RWPE2 (cell line): Measurements from ENCODE around the gene COL4A6.

Experiments used
- ATAC-seq: fragments of 200-7000 bp; cut with Tn5 transposase; 3 replicates; pipeline ENCODE4 v1.9.1; 2021; ENCODE audit warnings: low read depth
- DNase-seq: peaks from one replicate; pipeline ENCODE4 v3.0.0-alpha.2; 2020; ENCODE audit warnings: low spot score
- H3K27ac ChIP-seq: fragments of 450-650 bp; 2 replicates; pipeline ENCODE4 v1.5.1; 2017; ENCODE audit warnings: mild to moderate bottlenecking; ENCODE audit not compliant: poor library complexity, severe bottlenecking
- H3K27me3 ChIP-seq: fragments of 250-450 bp; sonication (Bioruptor Pico); 2 replicates; pipeline ENCODE4 v1.5.1; 2021; ENCODE audit warnings: mild to moderate bottlenecking, moderate library complexity; ENCODE audit not compliant: insufficient read depth, poor library complexity, severe bottlenecking
- H3K36me3 ChIP-seq: fragments of 250-450 bp; sonication (Bioruptor Pico); 2 replicates; pipeline ENCODE4 v1.5.1; 2020; ENCODE audit warnings: low read depth, mild to moderate bottlenecking, moderate library complexity
- H3K4me1 ChIP-seq: fragments of 250-450 bp; sonication (Bioruptor Pico); 2 replicates; pipeline ENCODE4 v1.5.1; 2021; ENCODE audit warnings: mild to moderate bottlenecking, moderate library complexity; ENCODE audit not compliant: insufficient read depth, poor library complexity, severe bottlenecking
- H3K4me3 ChIP-seq: fragments of 250-450 bp; sonication (Bioruptor Pico); 2 replicates; pipeline ENCODE4 v1.5.1; 2021; ENCODE audit warnings: mild to moderate bottlenecking, moderate library complexity; ENCODE audit not compliant: severe bottlenecking
- H3K9me3 ChIP-seq: fragments of 250-450 bp; sonication (Bioruptor Pico); 2 replicates; pipeline ENCODE4 v1.5.1; 2021; ENCODE audit warnings: mild to moderate bottlenecking, moderate library complexity; ENCODE audit not compliant: severe bottlenecking
- TF ChIP-seq, protein P1 (sequence below): fragments of 450-650 bp; IDR thresholded peaks from one replicate; pipeline ENCODE4 v1.5.1; 2017; ENCODE audit warnings: mild to moderate bottlenecking, moderate library complexity; ENCODE audit not compliant: poor library complexity, severe bottlenecking

Gene COL4A6

DNA sequence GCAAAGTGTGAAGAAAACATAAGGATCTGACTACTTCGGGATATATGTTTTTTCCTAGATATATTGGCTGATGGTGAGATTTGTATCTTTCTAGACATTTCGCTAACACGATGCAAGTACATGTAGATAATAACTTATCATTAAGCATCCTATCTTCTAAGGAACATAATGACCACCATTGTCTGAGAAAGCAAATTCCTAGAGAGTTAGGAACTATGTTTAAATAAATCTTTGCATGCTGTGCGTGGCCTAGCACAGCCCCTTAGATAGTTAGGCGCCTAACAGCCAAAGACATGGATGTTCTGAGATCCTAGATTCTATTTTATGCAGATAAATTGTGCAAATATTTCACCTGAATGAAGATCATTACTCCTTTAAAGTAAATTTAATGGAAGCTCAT lies 3.0 kb downstream of the COL4A6 start:
- Histone ChIP-seq H3K27me3 (no peaks in the 10 kb centered on the region), H3K36me3 (peaks cover 2% of the 10 kb centered on the region; the same call in 1 of the 2 replicates), H3K27ac (no peak overlapping the region), H3K4me3 (no peak overlapping the region), H3K4me1 (no peaks in the 10 kb centered on the region), H3K9me3 (no peaks in the 10 kb centered on the region)
- ATAC-seq (no peak), DNase-seq (no peak)
- TF ChIP-seq, protein P1, sequence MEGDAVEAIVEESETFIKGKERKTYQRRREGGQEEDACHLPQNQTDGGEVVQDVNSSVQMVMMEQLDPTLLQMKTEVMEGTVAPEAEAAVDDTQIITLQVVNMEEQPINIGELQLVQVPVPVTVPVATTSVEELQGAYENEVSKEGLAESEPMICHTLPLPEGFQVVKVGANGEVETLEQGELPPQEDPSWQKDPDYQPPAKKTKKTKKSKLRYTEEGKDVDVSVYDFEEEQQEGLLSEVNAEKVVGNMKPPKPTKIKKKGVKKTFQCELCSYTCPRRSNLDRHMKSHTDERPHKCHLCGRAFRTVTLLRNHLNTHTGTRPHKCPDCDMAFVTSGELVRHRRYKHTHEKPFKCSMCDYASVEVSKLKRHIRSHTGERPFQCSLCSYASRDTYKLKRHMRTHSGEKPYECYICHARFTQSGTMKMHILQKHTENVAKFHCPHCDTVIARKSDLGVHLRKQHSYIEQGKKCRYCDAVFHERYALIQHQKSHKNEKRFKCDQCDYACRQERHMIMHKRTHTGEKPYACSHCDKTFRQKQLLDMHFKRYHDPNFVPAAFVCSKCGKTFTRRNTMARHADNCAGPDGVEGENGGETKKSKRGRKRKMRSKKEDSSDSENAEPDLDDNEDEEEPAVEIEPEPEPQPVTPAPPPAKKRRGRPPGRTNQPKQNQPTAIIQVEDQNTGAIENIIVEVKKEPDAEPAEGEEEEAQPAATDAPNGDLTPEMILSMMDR, result no peak

DNA sequence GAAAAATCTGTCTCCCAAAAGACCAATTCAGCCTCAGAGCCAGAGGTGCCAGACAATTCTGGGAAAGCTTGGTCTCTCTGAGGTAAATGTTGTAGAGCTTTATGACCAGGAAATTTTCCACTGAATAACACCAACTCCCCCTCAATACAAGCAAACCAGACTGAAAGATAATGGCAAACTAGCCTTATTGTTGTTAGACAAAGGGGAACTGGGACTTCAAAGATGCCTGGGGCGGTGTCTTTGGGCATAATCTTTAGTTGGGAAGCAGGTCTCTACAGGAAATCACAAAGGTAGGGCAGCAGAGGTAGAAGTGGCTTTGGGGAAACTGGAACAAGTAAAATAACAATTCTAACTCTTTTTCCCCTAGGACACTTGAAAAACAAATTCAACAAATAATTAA lies 12.0 kb downstream of the COL4A6 start:
- Histone ChIP-seq H3K27me3 (no peaks in the 10 kb centered on the region), H3K4me3 (no peak overlapping the region), H3K4me1 (no peaks in the 10 kb centered on the region), H3K9me3 (no peaks in the 10 kb centered on the region), H3K27ac (no peak overlapping the region), H3K36me3 (no peaks in the 10 kb centered on the region)
- no peak for ATAC-seq
- TF ChIP-seq, protein P1, result no peak
- DNase-seq, result no peak

DNA sequence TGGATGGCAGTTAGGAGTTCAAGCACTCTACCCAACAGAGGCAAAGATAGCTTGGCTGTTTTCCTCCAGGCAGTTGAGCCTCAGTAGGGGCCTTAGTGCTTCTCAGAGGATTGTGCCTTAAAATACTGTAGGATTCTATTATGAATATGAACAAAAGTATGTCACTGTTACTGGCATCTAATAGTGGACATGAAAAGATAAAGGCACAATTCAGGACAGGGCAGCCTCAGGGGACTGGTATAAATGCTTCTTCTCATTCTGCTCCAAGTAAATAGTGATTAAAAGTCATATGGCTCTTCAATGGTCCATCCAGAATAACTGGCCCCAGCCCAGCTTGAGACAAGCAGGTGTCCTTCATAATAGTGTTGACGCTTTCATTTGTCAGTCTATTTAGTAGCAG lies 17.7 kb downstream of the COL4A6 start:
- Histone ChIP-seq H3K27ac (no peak overlapping the region), H3K9me3 (no peaks in the 10 kb centered on the region), H3K36me3 (no peaks in the 10 kb centered on the region), H3K4me3 (no peak overlapping the region), H3K27me3 (no peaks in the 10 kb centered on the region), H3K4me1 (peaks cover 3% of the 10 kb centered on the region)
- TF ChIP-seq, protein P1, result no peak
- ATAC-seq, result no peak
- no peak for DNase-seq

DNA sequence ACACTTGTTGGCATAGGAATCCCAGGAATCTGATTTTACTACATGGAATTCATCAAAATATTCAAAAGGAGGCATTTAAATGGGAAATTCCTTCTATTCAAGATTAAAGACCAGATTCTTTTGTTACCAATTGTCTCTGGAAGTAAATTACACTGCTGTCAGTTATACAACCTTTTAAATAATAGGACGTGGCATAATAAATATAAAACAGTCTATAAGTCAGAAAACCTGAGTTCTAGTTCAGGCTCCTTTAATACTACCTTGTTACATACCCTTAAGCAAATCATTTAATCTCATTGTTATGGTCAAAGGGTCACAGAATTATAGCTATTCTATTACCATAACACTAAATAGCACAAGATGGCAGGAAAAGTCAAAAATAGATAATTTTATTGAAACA lies 18.8 kb downstream of the COL4A6 start:
- Histone ChIP-seq H3K27me3 (no peaks in the 10 kb centered on the region), H3K4me3 (no peak overlapping the region), H3K27ac (no peak overlapping the region), H3K36me3 (no peaks in the 10 kb centered on the region), H3K9me3 (no peaks in the 10 kb centered on the region), H3K4me1 (peaks cover 7% of the 10 kb centered on the region)
- no peak for ATAC-seq
- DNase-seq, result no peak
- TF ChIP-seq, protein P1, result no peak

DNA sequence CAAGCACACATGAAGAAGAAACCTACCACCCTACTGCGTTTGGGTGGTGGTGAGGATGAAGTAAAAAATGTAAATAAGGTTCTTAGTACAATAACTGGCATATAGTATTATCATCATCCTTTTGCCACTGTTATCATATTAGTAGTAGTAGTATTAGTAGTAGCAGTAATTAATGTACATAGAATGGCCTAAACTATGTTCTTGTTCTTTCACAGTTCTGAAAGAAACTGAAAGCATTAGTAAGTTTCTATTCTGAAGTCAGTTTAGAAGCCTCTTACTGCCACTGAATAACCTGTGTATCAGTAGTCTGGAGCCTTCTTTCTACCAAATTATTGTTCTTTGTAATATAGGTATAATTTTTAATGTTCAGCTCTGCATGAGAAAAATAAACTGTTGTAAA lies 21.0 kb downstream of the COL4A6 start:
- DNase-seq (no peak), ATAC-seq (no peak)
- H3K4me3 ChIP-seq, result no peak overlapping the region
- no peaks in the 10 kb centered on the region for H3K36me3 ChIP-seq
- H3K27ac ChIP-seq, result no peak overlapping the region
- peaks cover 26% of the 10 kb centered on the region for H3K4me1 ChIP-seq
- H3K9me3 ChIP-seq, result no peaks in the 10 kb centered on the region
- H3K27me3 ChIP-seq, result no peaks in the 10 kb centered on the region
- TF ChIP-seq, protein P1, result no peak
